BLaER1 treated with 17β-estradiol and CSF1 and Interleukin-3, amounts not matched to agents 10 nM and 100 nM (cell line): ENCODE measurements around the gene PTPRK.

Source experiments
- H3K27ac ChIP-seq, 11 experiments: shearing (Covaris generic); formaldehyde crosslinking; 2 replicates each; pipeline ENCODE4 v1.8.1; 2022
- H3K27me3 ChIP-seq, 11 experiments: shearing (Covaris generic); formaldehyde crosslinking; 2 replicates each; pipeline ENCODE4 v1.8.1; 2022
- H3K36me3 ChIP-seq, 11 experiments: shearing (Covaris generic); formaldehyde crosslinking; 2 replicates each; pipeline ENCODE4 v1.8.1; 2022
- H3K4me1 ChIP-seq, 10 experiments: shearing (Covaris generic); formaldehyde crosslinking; 2 replicates each; pipeline ENCODE4 v1.8.1; 2022
- H3K4me2 ChIP-seq, 11 experiments: shearing (Covaris generic); formaldehyde crosslinking; 2 replicates each; pipeline ENCODE4 v1.8.1; 2022
- H3K4me3 ChIP-seq, 10 experiments: shearing (Covaris generic); formaldehyde crosslinking; 2 replicates each; pipeline ENCODE4 v1.8.1; 2022
- H3K9ac ChIP-seq, 11 experiments: shearing (Covaris generic); formaldehyde crosslinking; 2 replicates each; pipeline ENCODE4 v1.8.1; 2022
- H3K9me3 ChIP-seq, 11 experiments: shearing (Covaris generic); formaldehyde crosslinking; replicated peaks in 1 of 11; 2 replicates each; pipeline ENCODE4 v1.8.1; 2022
- H4K20me1 ChIP-seq, 11 experiments: shearing (Covaris generic); formaldehyde crosslinking; 2 replicates each; pipeline ENCODE4 v1.8.1; 2022
- Cebpa-rat ChIP-seq, 11 experiments: shearing (Covaris generic); IDR thresholded peaks; 2 replicates each; pipeline ENCODE4 v1.8.1; 2022

PTPRK gene

DNA sequence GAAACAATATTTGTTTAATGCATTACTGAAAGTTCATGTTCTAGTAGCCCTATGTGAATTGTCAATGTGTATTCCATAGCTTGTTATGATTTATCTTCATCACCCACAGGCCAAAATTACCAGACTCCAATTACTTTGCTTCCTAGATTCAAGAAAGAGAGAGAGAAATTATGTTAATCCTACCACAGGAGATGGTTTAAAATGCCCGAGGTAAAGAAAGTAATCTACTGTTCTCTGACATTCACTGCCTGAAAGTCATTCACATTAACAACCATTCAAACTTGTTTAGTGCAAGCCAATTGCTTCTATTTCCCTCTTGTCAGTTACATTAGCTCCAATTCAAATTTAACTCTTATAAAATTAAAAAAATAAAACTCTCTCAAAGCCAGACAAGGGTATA is 359.1 kb downstream of the PTPRK start:
- Histone ChIP-seq H3K36me3 (no peaks in the 10 kb centered on the region), H4K20me1 (no peaks in the 10 kb centered on the region), H3K27me3 (no peaks in the 10 kb centered on the region), H3K27ac (no peak overlapping the region), H3K4me3 (no peak overlapping the region), H3K9ac (no peak overlapping the region), H3K9me3 (no peaks in the 10 kb centered on the region), H3K4me2 (no peak overlapping the region), H3K4me1 (peaks cover 0 to 14% (median 10%) of the 10 kb centered on the region in 10 experiments; a peak in 13 of 20 replicates)
- no peak for TF ChIP-seq Cebpa-rat (IDR thresholded peaks at IDR 0.05)

DNA sequence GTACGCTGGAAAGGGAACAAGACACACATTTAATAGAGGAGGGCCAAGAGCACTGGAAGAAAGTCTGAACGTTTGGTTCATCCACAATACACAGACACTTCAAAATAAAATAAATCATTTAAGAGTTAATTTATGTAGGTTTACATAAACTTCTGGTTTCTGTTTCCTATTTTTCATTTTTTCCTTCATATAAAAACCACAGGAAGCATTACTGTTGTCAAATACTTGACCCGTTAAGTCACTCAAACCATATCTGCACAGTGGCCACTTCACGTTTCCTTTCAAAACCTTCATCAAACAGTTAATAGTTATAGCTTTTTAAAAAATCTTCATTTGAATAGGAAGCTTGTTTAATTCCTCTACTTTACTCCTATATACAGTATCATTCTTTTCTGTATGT is 361.9 kb downstream of the PTPRK start:
- Histone ChIP-seq H3K4me1 (peaks cover 0 to 14% (median 10%) of the 10 kb centered on the region in 10 experiments; a peak in 13 of 20 replicates), H4K20me1 (no peaks in the 10 kb centered on the region), H3K9me3 (no peaks in the 10 kb centered on the region), H3K36me3 (no peaks in the 10 kb centered on the region), H3K4me3 (no peak overlapping the region), H3K9ac (no peak overlapping the region), H3K4me2 (peak overlapping the region; percentile 3 to 51 (median 32); a peak in 13 of 22 replicates), H3K27ac (no peak overlapping the region), H3K27me3 (no peaks in the 10 kb centered on the region)
- no peak for TF ChIP-seq Cebpa-rat (IDR thresholded peaks at IDR 0.05)

GRCh38 chr6:128156321-128157111 is 363.9 kb downstream of the PTPRK start:
- H3K9me3 ChIP-seq, result no peaks in the 10 kb centered on the region
- no peak overlapping the region for H3K4me2 ChIP-seq
- H3K27ac ChIP-seq, result no peak overlapping the region
- H3K4me1 ChIP-seq, result peaks cover 0 to 14% (median 10%) of the 10 kb centered on the region in 10 experiments; a peak in 13 of 20 replicates
- H4K20me1 ChIP-seq, result no peaks in the 10 kb centered on the region
- no peaks in the 10 kb centered on the region for H3K27me3 ChIP-seq
- H3K9ac ChIP-seq, result no peak overlapping the region
- no peak overlapping the region for H3K4me3 ChIP-seq
- TF ChIP-seq Cebpa-rat (IDR thresholded peaks at IDR 0.05), result no peak
- no peaks in the 10 kb centered on the region for H3K36me3 ChIP-seq

- H4K20me1 ChIP-seq, result no peaks in the 10 kb centered on the region
- no peaks in the 10 kb centered on the region for H3K9me3 ChIP-seq
- no peak overlapping the region for H3K4me2 ChIP-seq
- TF ChIP-seq Cebpa-rat (IDR thresholded peaks at IDR 0.05), result no peak
- no peaks in the 10 kb centered on the region for H3K36me3 ChIP-seq
- H3K9ac ChIP-seq, result no peak overlapping the region
- H3K4me1 ChIP-seq, result peaks cover 0 to 14% (median 10%) of the 10 kb centered on the region in 10 experiments; a peak in 13 of 20 replicates
- H3K27ac ChIP-seq, result no peak overlapping the region
- no peak overlapping the region for H3K4me3 ChIP-seq
- H3K27me3 ChIP-seq, result no peaks in the 10 kb centered on the region
Observed at GRCh38 chr6:128155826-128156225, 364.6 kb downstream of the PTPRK start.

- H3K27me3 ChIP-seq, result no peaks in the 10 kb centered on the region
Observed at GRCh38 chr6:128152551-128152950, 367.8 kb downstream of the PTPRK start.

DNA sequence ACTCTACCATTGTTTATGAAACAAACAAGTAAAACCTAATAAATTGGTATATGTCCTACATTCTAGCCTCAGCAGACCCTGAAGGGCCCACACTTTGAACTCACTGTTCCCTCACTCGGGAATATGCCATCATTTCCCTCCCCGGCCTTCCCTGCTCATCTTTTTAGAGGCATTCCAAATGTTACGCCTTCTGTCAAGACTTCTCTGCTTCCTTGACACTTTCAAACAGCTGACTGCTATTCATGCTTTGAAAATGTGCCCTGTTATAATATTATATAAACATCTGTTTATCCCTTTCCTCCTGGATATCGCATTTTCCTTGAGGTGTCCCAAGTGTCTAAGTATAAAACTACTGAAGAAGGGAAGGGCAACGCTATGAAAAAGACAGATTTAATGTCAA is 370.0 kb downstream of the PTPRK start:
- Histone ChIP-seq H3K9ac (no peak overlapping the region), H3K27ac (no peak overlapping the region), H3K36me3 (no peaks in the 10 kb centered on the region), H3K4me1 (no peaks in the 10 kb centered on the region), H3K9me3 (no peaks in the 10 kb centered on the region), H3K4me3 (no peak overlapping the region), H4K20me1 (no peaks in the 10 kb centered on the region), H3K27me3 (no peaks in the 10 kb centered on the region), H3K4me2 (no peak overlapping the region)
- TF ChIP-seq Cebpa-rat (IDR thresholded peaks at IDR 0.05), result no peak

More at GRCh38 chr6:128152551-128152950, 367.8 kb downstream of the PTPRK start:
- peaks cover 0 to 7% (median 0%) of the 10 kb centered on the region in 10 experiments; a peak in 2 of 20 replicates for H3K4me1 ChIP-seq
- no peak overlapping the region for H3K9ac ChIP-seq
- H3K4me3 ChIP-seq, result no peak overlapping the region
- no peaks in the 10 kb centered on the region for H3K36me3 ChIP-seq
- TF ChIP-seq Cebpa-rat (IDR thresholded peaks at IDR 0.05), result no peak
- no peak overlapping the region for H3K27ac ChIP-seq
- no peaks in the 10 kb centered on the region for H4K20me1 ChIP-seq
- no peak overlapping the region for H3K4me2 ChIP-seq
- H3K9me3 ChIP-seq, result no peaks in the 10 kb centered on the region

DNA sequence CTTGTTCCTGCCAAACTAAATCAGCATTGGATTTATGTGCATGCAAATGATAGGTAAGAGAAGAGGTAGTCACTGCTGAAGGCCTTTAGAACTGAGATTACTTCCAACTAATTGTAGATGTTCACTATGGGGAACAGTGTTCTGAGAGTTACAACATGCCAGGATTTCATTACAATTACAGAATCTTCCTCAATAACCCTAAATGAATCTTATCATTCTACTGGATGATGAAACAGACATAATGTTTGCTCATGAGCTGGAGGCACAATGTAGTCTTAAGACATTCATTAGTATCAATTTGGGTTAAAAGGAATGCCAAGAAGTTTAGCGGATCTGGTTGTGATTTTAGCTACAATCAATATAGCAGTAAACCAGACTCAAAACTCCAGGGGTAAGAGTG is 370.6 kb downstream of the PTPRK start:
- Histone ChIP-seq H3K9me3 (no peaks in the 10 kb centered on the region), H3K27me3 (no peaks in the 10 kb centered on the region), H3K4me1 (peaks cover 0 to 2% (median 0%) of the 10 kb centered on the region in 10 experiments; a peak in 4 of 20 replicates), H3K4me3 (no peak overlapping the region), H4K20me1 (no peaks in the 10 kb centered on the region), H3K9ac (no peak overlapping the region), H3K36me3 (no peaks in the 10 kb centered on the region), H3K4me2 (no peak overlapping the region), H3K27ac (no peak overlapping the region)
- no peak for TF ChIP-seq Cebpa-rat (IDR thresholded peaks at IDR 0.05)

- no peak overlapping the region for H3K4me3 ChIP-seq
- peaks cover 0 to 10% (median 0%) of the 10 kb centered on the region in 10 experiments; a peak in 5 of 20 replicates for H3K4me1 ChIP-seq
- no peak for TF ChIP-seq Cebpa-rat (IDR thresholded peaks at IDR 0.05)
- H3K9me3 ChIP-seq, result no peaks in the 10 kb centered on the region
- H4K20me1 ChIP-seq, result no peaks in the 10 kb centered on the region
- H3K27me3 ChIP-seq, result no peaks in the 10 kb centered on the region
- H3K9ac ChIP-seq, result no peak overlapping the region
- H3K36me3 ChIP-seq, result no peaks in the 10 kb centered on the region
- H3K27ac ChIP-seq, result no peak overlapping the region
- peak overlapping the region in 4 of 11 experiments; percentile 1 to 4 (median 2); a peak in 3 of 22 replicates for H3K4me2 ChIP-seq
Observed at GRCh38 chr6:128144320-128144719, 376.1 kb downstream of the PTPRK start.

- Histone ChIP-seq H3K27me3 (no peaks in the 10 kb centered on the region), H3K9me3 (no peaks in the 10 kb centered on the region), H3K9ac (no peak overlapping the region), H3K4me3 (no peak overlapping the region), H4K20me1 (no peaks in the 10 kb centered on the region), H3K27ac (no peak overlapping the region), H3K36me3 (no peaks in the 10 kb centered on the region), H3K4me2 (no peak overlapping the region), H3K4me1 (peaks cover 0 to 10% (median 0%) of the 10 kb centered on the region in 10 experiments; a peak in 5 of 20 replicates)
- TF ChIP-seq Cebpa-rat (IDR thresholded peaks at IDR 0.05), result no peak
Observed at GRCh38 chr6:128141932-128142331, 378.5 kb downstream of the PTPRK start.

GRCh38 chr6:128139519-128139918 is 380.9 kb downstream of the PTPRK start:
- Histone ChIP-seq H3K27ac (no peak overlapping the region), H3K27me3 (no peaks in the 10 kb centered on the region), H3K9me3 (no peaks in the 10 kb centered on the region), H4K20me1 (no peaks in the 10 kb centered on the region), H3K4me3 (no peak overlapping the region), H3K4me2 (no peak overlapping the region), H3K36me3 (no peaks in the 10 kb centered on the region), H3K9ac (no peak overlapping the region), H3K4me1 (peaks cover 0 to 5% (median 0%) of the 10 kb centered on the region in 10 experiments; a peak in 5 of 20 replicates)
- TF ChIP-seq Cebpa-rat (IDR thresholded peaks at IDR 0.05), result no peak
